ENCODE measurements around the gene COL9A1. TPM values are rescaled to one million over a fixed set of nuclear protein-coding genes. Genes with fewer than 3 reads are reported as not detected.

COL9A1 gene
- total and polyA plus RNA-seq, 12 donors: 0.17 to 1.6 TPM; not detected in 10

DNA sequence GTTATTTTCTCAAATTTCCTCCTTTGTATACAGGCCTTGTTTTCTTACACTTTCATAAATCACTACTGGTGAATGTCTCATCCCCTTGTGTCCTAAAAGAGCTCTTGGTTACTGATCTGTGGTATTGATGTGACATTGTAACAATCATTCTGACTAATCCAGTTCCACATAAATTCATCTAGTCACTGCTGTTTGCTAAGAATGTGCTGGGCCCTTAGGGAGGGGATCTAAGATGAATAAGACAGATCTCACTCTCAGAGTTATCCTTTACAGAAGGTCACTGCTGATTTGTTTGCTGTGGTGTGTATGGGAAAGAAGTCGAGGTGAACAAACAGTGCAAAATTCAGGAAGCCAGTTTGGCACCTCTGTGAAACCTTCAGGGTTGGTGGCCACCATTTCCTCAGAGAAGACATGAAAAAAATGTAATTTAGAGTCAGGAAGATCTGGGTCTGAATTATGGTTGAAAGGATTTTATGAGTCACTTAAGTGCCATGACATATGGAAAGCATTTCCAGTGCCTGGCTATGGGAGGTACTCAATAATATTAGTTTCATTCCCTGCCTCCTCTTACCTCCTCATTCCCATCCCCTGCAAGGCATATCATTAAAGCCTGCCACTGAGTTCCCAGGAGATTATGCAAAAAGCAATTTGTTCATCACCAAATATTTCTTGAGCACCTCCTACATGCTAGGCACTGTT, 121.8 kb downstream of the COL9A1 start:
- H3K4me3 ChIP-seq: no peak overlapping the region
- no peaks in the 10 kb centered on the region for H3K4me1 ChIP-seq (replicated peaks in 1 of 2)
- intact Hi-C loops (cut with DNase I): no loop called here
- H3K27me3 ChIP-seq: no peaks in the 10 kb centered on the region
- H3K36me3 ChIP-seq (replicated peaks in 1 of 2): no peaks in the 10 kb centered on the region
- WGBS, 4 donors: 25 to 41% (median 29%) methylated on average over 1 of the region's 1 CpG
- no peak for DNase-seq
- H3K27ac ChIP-seq: no peak overlapping the region
- TF ChIP-seq, protein P1, sequence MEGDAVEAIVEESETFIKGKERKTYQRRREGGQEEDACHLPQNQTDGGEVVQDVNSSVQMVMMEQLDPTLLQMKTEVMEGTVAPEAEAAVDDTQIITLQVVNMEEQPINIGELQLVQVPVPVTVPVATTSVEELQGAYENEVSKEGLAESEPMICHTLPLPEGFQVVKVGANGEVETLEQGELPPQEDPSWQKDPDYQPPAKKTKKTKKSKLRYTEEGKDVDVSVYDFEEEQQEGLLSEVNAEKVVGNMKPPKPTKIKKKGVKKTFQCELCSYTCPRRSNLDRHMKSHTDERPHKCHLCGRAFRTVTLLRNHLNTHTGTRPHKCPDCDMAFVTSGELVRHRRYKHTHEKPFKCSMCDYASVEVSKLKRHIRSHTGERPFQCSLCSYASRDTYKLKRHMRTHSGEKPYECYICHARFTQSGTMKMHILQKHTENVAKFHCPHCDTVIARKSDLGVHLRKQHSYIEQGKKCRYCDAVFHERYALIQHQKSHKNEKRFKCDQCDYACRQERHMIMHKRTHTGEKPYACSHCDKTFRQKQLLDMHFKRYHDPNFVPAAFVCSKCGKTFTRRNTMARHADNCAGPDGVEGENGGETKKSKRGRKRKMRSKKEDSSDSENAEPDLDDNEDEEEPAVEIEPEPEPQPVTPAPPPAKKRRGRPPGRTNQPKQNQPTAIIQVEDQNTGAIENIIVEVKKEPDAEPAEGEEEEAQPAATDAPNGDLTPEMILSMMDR (IDR thresholded peaks at IDR 0.05): no peak
- TF ChIP-seq POLR2A (IDR thresholded peaks at IDR 0.05): no peak
- H3K9me3 ChIP-seq (replicated peaks in 1 of 3): no peaks in the 10 kb centered on the region

DNA sequence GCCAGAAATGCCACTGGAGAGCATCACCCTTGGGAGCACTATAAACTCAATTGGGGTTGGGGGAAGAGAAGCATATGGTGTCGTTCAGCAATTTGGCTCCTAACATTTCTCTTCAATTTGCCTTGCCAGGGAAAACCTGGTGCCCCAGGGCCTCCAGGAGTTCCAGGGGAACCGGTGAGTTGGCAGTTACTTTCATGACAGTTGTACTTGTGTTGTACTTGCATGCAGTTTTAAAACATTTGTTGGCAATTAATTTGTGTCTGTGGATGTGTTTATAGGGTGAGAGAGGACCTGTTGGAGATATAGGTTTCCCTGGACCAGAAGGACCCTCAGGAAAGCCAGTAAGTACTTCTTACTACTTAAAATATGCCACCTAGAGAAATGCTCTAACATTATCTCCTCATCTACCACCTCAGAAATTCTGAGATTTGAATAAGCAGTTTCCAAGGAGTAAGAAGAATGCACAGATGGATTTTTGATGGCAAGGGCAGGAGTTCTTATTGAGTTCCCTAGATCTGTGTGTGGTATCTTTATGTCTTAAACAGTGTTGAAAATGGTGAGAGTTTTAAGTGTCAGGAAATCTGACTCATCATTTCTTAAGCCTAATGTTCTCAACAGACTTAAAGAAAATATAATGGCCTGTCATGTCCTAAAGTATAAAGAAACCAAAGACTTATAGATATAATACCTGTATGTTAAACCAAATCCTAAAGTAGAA, 122.5 kb downstream of the COL9A1 start:
- intact Hi-C loops (cut with DNase I): no loop called here
- TF ChIP-seq, protein P1 (IDR thresholded peaks at IDR 0.05): no peak
- TF ChIP-seq POLR2A (IDR thresholded peaks at IDR 0.05): no peak
- no peak overlapping the region for H3K27ac ChIP-seq
- H3K4me1 ChIP-seq (replicated peaks in 1 of 2): no peaks in the 10 kb centered on the region
- DNase-seq: no peak
- no peaks in the 10 kb centered on the region for H3K9me3 ChIP-seq (replicated peaks in 1 of 3)
- WGBS, 4 donors: 76 to 88% (median 81%) methylated on average over 1 to 2 of the region's 2 CpGs
- H3K36me3 ChIP-seq (replicated peaks in 1 of 2): no peaks in the 10 kb centered on the region
- no peak overlapping the region for H3K4me3 ChIP-seq
- H3K27me3 ChIP-seq: no peaks in the 10 kb centered on the region

DNA sequence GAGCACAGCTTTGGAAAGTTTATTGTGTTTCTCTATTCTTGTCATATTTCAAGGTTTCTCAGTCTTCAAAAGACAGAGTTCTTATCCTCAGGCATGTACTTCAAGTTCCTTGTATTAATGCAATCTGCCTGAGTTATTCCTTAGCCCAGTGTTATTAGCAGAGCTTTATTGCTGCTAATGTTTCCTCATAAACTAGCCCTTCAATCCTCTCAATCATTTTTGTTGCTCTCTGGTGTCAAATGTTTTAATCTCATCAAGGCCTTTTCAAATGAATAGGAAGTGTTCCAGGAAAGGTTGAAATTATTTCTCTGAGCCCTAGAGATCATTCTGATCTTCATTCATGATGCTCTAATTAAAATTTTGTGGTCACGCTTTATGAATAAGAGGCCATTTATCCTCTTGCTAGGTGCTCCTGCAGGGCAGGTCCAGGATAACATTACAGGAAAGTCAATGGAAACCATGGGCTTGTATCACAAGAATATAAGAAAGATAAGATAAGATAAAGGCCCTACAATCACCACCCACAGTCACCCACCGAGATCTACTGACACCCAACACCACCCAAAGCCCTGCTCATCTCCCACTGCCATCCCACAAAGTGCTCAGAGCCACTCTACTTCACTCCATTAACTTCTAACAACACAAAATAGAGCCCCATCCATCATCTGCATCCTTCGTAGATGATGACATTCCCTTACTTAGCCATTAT, 125.9 kb downstream of the COL9A1 start:
- intact Hi-C loops (cut with DNase I): no loop called here

DNA sequence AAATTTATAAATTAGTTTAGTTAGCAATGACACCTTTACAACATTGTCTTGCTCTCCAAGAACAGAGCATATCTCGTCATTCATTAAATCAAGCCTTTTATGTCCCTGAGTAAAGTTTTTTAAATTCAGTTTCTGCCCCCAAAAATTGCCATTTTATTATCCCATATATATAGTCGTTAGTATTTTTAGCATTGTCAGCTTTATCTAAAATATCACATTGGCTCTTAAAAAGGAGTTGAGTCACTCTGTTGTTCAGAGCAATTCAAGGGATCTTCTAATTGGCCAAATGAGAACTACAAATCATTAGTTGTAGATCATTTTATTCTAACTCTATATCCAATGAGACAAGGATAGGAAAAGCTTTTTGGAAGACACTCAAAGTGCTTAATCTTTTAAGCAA, 127.1 kb downstream of the COL9A1 start:
- Histone ChIP-seq H3K9me3 (replicated peaks in 1 of 3) (no peaks in the 10 kb centered on the region), H3K36me3 (replicated peaks in 1 of 2) (no peaks in the 10 kb centered on the region), H3K27ac (no peak overlapping the region), H3K27me3 (no peaks in the 10 kb centered on the region), H3K4me3 (no peak overlapping the region), H3K4me1 (replicated peaks in 1 of 2) (no peaks in the 10 kb centered on the region)
- intact Hi-C loops (cut with DNase I): no loop called here
- WGBS, 4 donors: 61 to 71% (median 65%) methylated on average over 2 of the region's 2 CpGs
- no peak for DNase-seq
- TF ChIP-seq, protein P1 (IDR thresholded peaks at IDR 0.05): no peak
- no peak for TF ChIP-seq POLR2A (IDR thresholded peaks at IDR 0.05)

More for the DNA sequence above, 125.9 kb downstream of the COL9A1 start:
- DNase-seq: no peak
- TF ChIP-seq, protein P1 (IDR thresholded peaks at IDR 0.05): no peak
- no peak for TF ChIP-seq POLR2A (IDR thresholded peaks at IDR 0.05)
- Histone ChIP-seq H3K9me3 (replicated peaks in 1 of 3) (no peaks in the 10 kb centered on the region), H3K4me3 (no peak overlapping the region), H3K27ac (no peak overlapping the region), H3K4me1 (replicated peaks in 1 of 2) (no peaks in the 10 kb centered on the region), H3K27me3 (no peaks in the 10 kb centered on the region), H3K36me3 (replicated peaks in 1 of 2) (no peaks in the 10 kb centered on the region)
- 67 to 82% (median 69%) methylated on average over 3 of the region's 3 CpGs for WGBS, 4 donors
